ENCODE measurements around the gene SIRT2.
A peak's percentile ranks its signal among the peaks of the same experiment; 100 is the strongest.

Gene SIRT2

DNA sequence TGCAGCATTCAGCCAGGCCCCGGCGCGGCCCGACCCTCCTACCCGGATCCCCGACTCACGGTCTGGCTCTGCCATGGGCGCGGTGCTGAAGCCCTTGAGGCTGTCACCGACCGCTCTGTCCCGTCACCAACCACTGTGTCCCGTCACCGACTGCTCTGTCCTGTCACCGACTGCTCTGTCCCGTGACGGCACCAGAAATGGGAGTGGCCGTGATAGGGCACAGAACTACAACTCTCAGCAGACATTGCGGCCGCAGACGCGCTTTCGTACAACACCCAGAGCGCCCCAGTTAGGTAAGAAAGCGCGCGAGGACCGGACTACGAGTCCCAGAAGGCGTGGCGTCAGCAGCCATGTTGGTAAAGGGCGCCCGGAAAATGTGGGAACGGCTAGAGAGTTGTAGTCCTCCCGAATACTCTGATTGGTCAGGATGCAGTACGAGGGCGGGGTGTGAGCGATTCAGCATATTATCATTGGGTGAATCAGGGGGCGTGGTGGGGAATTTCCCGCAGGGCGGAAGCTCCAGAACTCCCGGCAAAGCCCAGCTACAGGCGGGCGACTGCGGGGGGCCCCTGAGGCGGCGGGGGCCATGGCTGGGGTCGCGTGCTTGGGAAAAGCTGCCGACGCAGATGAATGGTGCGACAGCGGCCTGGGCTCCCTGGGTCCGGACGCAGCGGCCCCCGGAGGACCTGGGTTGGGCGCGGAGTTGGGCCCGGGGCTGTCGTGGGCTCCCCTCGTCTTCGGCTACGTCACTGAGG lies at the start of gene SIRT2, which contains the start of gene NFKBIB:
Gene SIRT2 (minus strand): TSS at position 172 of the 755 bp plus-strand sequence. CDS start 97 bp downstream, at position 75.
Gene NFKBIB (plus strand): TSS at position 523 of the 755 bp plus-strand sequence. CDS start 64 bp downstream, at position 587.
- peak within 1 kb of the TSS; percentile 73 to 82 for H3K4me3 ChIP-seq (ENCODE audit: low read depth in 1 of 2, low read length in 1 of 2)
- TF ChIP-seq, protein P1, sequence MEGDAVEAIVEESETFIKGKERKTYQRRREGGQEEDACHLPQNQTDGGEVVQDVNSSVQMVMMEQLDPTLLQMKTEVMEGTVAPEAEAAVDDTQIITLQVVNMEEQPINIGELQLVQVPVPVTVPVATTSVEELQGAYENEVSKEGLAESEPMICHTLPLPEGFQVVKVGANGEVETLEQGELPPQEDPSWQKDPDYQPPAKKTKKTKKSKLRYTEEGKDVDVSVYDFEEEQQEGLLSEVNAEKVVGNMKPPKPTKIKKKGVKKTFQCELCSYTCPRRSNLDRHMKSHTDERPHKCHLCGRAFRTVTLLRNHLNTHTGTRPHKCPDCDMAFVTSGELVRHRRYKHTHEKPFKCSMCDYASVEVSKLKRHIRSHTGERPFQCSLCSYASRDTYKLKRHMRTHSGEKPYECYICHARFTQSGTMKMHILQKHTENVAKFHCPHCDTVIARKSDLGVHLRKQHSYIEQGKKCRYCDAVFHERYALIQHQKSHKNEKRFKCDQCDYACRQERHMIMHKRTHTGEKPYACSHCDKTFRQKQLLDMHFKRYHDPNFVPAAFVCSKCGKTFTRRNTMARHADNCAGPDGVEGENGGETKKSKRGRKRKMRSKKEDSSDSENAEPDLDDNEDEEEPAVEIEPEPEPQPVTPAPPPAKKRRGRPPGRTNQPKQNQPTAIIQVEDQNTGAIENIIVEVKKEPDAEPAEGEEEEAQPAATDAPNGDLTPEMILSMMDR (IDR thresholded peaks at IDR 0.05): peak; percentile 47
- H3K36me3 ChIP-seq: peaks cover 8% of the 10 kb centered on the region
- no peaks in the 10 kb centered on the region for H3K9me3 ChIP-seq
- peaks cover 20 to 26% of the 10 kb centered on the region in 2 experiments for H3K4me1 ChIP-seq (ENCODE audit: control insufficient read depth in 1 of 2, insufficient read depth in 1 of 2, low read depth in 1 of 2, low read length in 1 of 2)
- H3K27me3 ChIP-seq: no peaks in the 10 kb centered on the region
- peak within 1 kb of the TSS; percentile 94 for H3K27ac ChIP-seq

DNA sequence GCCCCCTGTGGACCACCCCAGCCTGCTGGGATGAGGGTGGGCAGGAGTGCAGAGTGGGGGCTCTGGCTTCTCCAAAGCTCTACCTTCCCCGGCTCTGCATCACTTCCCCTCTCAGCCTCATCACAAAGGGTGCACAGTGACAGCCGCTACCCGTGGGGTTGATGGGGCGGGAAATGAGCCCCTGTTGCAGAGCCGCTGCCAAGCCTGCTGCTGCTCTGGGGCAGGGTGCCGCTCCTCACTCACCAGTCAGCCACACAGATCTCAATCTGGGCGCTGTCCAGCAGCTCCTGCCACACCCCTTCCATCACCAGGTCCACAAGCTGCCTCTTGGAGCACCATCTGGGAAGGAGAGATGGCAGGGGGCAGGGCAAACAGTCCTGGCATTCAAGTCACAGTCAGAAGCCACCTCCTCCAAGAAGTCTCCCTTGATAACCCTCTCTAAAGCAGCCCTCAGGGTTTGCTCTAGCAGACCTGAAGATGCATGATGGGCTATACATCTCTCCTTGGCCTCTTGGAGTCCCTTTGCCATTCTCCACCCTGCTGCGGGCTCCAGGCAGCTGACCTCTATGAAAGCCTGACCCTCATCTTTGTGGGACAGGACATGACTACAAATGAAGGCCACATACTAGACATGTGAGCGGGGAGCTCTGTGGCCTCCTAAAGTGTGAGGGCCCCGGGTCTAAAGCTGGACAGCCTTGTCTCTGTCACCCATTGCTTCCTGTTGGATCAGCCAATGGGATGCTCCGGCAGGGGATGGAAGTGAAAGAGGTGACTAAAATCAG lies 47.0 kb upstream of the SIRT2 start:
- TF ChIP-seq, protein P1 (IDR thresholded peaks at IDR 0.05): no peak
- H3K9me3 ChIP-seq: no peaks in the 10 kb centered on the region
- H3K4me1 ChIP-seq (ENCODE audit: control insufficient read depth in 1 of 2, insufficient read depth in 1 of 2, low read depth in 1 of 2, low read length in 1 of 2): peaks cover 2 to 6% of the 10 kb centered on the region in 2 experiments
- no peak overlapping the region for H3K4me3 ChIP-seq (ENCODE audit: low read depth in 1 of 2, low read length in 1 of 2)
- no peak overlapping the region for H3K27ac ChIP-seq
- peaks cover 44% of the 10 kb centered on the region for H3K27me3 ChIP-seq
- H3K36me3 ChIP-seq: no peaks in the 10 kb centered on the region

DNA sequence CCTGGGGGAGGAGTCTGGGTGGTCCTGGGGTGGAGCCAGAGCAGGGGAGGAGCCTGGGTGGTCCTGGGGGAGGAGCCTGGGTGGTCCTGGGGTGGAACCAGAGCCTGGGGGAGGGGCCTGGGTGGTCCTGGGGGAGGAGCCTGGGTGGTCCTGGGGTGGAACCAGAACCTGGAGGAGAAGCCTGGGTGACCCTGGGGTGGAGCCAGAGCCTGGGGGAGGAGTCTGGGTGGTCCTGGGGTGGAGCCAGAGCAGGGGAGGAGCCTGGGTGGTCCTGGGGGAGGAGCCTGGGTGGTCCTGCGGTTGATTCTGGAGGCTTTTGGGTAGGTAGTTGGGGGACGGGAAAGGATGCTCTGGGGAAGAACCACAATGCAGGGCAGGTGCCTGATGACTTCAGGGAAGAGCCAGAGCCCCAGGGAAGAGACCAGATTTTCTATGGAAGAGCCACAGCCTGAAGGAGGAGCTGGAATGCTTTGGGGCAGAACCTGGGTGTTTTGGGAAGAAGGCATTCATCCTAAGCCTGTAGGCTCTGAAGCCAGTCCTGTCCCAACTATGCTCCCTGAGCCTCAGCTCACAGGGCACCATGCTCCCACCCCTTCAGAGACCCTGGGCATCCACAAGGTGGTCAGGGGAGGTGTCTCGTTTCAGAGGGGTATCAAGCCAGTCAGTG lies 46.3 kb upstream of the SIRT2 start:
- Histone ChIP-seq H3K4me3 (ENCODE audit: low read depth in 1 of 2, low read length in 1 of 2) (no peak overlapping the region), H3K27me3 (peaks cover 44% of the 10 kb centered on the region), H3K36me3 (no peaks in the 10 kb centered on the region), H3K9me3 (no peaks in the 10 kb centered on the region), H3K4me1 (ENCODE audit: control insufficient read depth in 1 of 2, insufficient read depth in 1 of 2, low read depth in 1 of 2, low read length in 1 of 2) (peaks cover 2 to 6% of the 10 kb centered on the region in 2 experiments), H3K27ac (no peak overlapping the region)
- TF ChIP-seq, protein P1 (IDR thresholded peaks at IDR 0.05): no peak

DNA sequence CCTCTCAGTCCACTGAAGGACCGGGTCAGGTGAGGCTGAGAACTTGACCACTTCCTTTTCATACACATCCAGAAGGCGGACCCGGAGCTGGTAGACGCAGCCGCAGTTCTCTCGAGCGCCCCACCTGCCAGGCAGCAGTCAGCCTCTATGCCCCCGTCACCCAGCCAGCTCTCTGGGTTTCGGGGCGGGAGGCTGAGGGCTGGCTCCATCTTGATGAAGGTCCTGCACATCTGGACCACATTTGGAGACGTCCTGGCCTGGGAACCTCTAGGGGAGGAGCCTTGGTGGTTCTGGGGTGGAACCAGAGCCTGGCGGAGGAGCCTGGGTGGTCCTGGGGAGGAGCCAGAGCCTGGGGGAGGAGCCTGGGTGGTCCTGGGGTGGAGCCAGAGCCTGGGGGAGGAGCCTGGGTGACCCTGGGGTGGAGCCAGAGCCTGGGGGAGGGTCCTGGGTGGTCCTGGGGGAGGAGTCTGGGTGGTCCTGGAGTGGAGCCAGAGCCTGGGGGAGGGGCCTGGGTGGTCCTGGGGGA lies 45.6 kb upstream of the SIRT2 start:
- Histone ChIP-seq H3K4me1 (ENCODE audit: control insufficient read depth in 1 of 2, insufficient read depth in 1 of 2, low read depth in 1 of 2, low read length in 1 of 2) (peaks cover 2 to 4% of the 10 kb centered on the region in 2 experiments), H3K4me3 (ENCODE audit: low read depth in 1 of 2, low read length in 1 of 2) (no peak overlapping the region), H3K36me3 (no peaks in the 10 kb centered on the region), H3K27me3 (peaks cover 44% of the 10 kb centered on the region), H3K27ac (no peak overlapping the region), H3K9me3 (no peaks in the 10 kb centered on the region)
- TF ChIP-seq, protein P1 (IDR thresholded peaks at IDR 0.05): no peak

DNA sequence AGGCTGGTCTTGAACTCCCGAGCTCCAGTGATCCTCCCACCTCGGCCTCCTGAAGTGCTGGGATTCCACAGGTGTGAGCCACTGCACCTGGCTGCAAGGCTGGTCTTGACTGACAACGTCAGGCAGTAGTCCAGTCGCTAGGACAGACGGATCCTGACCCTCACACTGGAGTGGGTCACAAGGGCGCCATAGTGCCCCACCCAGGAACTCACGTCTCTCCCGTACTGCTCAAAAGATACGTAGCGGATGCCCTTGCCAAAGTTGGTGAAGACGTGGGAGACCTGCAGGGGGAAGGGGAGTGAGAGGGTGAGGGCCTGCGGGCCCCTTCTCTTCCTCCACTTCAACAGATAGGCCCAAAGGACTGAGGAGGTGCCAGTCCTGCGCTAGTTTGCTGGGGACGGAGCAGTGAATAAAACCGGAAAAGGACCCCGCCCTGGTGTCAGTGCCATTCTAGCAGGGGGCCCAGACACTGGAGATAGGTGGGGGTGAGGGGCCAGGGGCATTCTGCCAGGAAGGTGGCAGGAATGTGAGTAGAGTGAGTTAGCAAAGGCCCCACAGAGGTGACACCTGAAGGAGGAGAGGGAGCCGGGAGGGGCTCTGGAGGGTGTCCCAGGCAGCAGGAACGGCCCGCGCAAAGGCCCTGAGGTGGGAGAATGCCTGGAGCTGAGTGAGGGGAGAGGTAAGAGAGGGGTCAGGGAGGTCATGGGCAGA lies 43.2 kb upstream of the SIRT2 start:
- Histone ChIP-seq H3K36me3 (no peaks in the 10 kb centered on the region), H3K4me1 (ENCODE audit: control insufficient read depth in 1 of 2, insufficient read depth in 1 of 2, low read depth in 1 of 2, low read length in 1 of 2) (no peaks in the 10 kb centered on the region), H3K27ac (no peak overlapping the region), H3K9me3 (no peaks in the 10 kb centered on the region), H3K27me3 (peaks cover 41% of the 10 kb centered on the region), H3K4me3 (ENCODE audit: low read depth in 1 of 2, low read length in 1 of 2) (no peak overlapping the region)
- TF ChIP-seq, protein P1 (IDR thresholded peaks at IDR 0.05): no peak

Measured in neutrophil (primary cell).